CD4-positive, alpha-beta T cell (primary cell): Measurements from ENCODE around the gene NPTN. TPM values are rescaled to one million over a fixed set of nuclear protein-coding genes. Genes with fewer than 3 reads are reported as not detected.

Source experiments
- ATAC-seq: fragments of 200-7000 bp; cut with Tn5 transposase; one replicate; pipeline ENCODE4 v1.10.0; 2022; ENCODE audit warnings: mild to moderate bottlenecking; ENCODE audit not compliant: poor library complexity
- CTCF ChIA-PET: fragments of 350-600 bp; sonication (Branson Sonifier 250); formaldehyde crosslinking; loops from one replicate; lab custom pipeline; 2021; ENCODE audit warnings: antibody characterized with exemption, inconsistent platforms; lab: Charles Lee
- POLR2A ChIA-PET: fragments of 350-600 bp; sonication (Branson Sonifier 250); formaldehyde crosslinking; loops from one replicate; lab custom pipeline; 2021; ENCODE audit warnings: antibody characterized with exemption, inconsistent platforms; lab: Charles Lee
- DNase-seq, 14 experiments: peaks; one replicate each; pipeline ENCODE4 v3.0.0-alpha.2; 2013 to 2020; ENCODE audit warnings: mixed read lengths in 2 of 14
- H3K27ac ChIP-seq, 2 donors: one replicate each; pipeline versions ENCODE4 v1.5.1 to v1.7.0; 2013; ENCODE audit warnings: low read length in 2 of 2, low read depth in 1 of 2, mild to moderate bottlenecking in 1 of 2
- H3K27me3 ChIP-seq, 2 experiments: 1 replicate in 1 of 2; 2 replicates in 1 of 2; pipeline versions ENCODE4 v1.6.1 to v1.7.0; 2013; ENCODE audit warnings: low read length in 2 of 2, control low read depth in 1 of 2, mild to moderate bottlenecking in 1 of 2, moderate library complexity in 1 of 2; ENCODE audit not compliant: insufficient read depth in 2 of 2, control insufficient read depth in 1 of 2
- H3K36me3 ChIP-seq: one replicate; pipeline ENCODE4 v1.6.1; 2013; ENCODE audit warnings: low read length, control low read depth; ENCODE audit not compliant: insufficient read depth
- H3K4me1 ChIP-seq: one replicate; pipeline ENCODE4 v1.6.1; 2013; ENCODE audit warnings: low read length, control low read depth; ENCODE audit not compliant: insufficient read depth
- H3K4me3 ChIP-seq: one replicate; pipeline ENCODE4 v1.5.1; 2013; ENCODE audit warnings: mild to moderate bottlenecking, low read length, moderate library complexity
- H3K9me3 ChIP-seq, 2 experiments: 1 replicate in 1 of 2; 2 replicates in 1 of 2; pipeline versions ENCODE4 v1.6.1 to v1.7.0; 2013; ENCODE audit warnings: low read length in 2 of 2, mild to moderate bottlenecking in 2 of 2, control low read depth in 1 of 2, moderate library complexity in 1 of 2; ENCODE audit not compliant: control insufficient read depth in 1 of 2, insufficient read depth in 1 of 2
- H3K27ac Mint-ChIP-seq: one replicate; pipeline ENCODE4 v1.8.0; 2020; ENCODE audit warnings: mixed read lengths
- H3K27me3 Mint-ChIP-seq: one replicate; pipeline ENCODE4 v1.8.0; 2021; ENCODE audit warnings: mixed read lengths
- H3K36me3 Mint-ChIP-seq: one replicate; pipeline ENCODE4 v1.8.0; 2021; ENCODE audit warnings: low read depth, mixed read lengths
- H3K4me1 Mint-ChIP-seq: one replicate; pipeline ENCODE4 v1.8.0; 2021; ENCODE audit warnings: low read depth, mixed read lengths
- H3K4me3 Mint-ChIP-seq: one replicate; pipeline ENCODE4 v1.8.0; 2020; ENCODE audit warnings: mild to moderate bottlenecking, mixed read lengths
- H3K9me3 Mint-ChIP-seq: one replicate; pipeline ENCODE4 v1.8.0; 2020; ENCODE audit warnings: mixed read lengths
- intact Hi-C, 2 experiments: fragments of 100-400 bp; cut with DNase I in 1 of 2; cut with micrococcal nuclease in 1 of 2; formaldehyde crosslinking; loops; one replicate each; pipeline versions ENCODE4 v1.15.1 to v1.9.0; 2023 to 2025; cut with DNase I, micrococcal nuclease
- total RNA-seq, 174 experiments: library from RNA in 2 of 174; stranded (reverse) in 2 of 174; gene quantifications; one replicate each; pipeline ENCODE4 v1.2.3 and lab custom pipeline; 2021 to 2026
- TF ChIP-seq, protein P1 (sequence below): fragments of 200-600 bp; IDR thresholded peaks from one replicate; pipeline ENCODE4 v1.8.0; 2022; ENCODE audit warnings: antibody characterized with exemption, mild to moderate bottlenecking

NPTN gene
- total RNA-seq, 2 experiments from 2014 or later, result 9.3 to 13.5 TPM

DNA sequence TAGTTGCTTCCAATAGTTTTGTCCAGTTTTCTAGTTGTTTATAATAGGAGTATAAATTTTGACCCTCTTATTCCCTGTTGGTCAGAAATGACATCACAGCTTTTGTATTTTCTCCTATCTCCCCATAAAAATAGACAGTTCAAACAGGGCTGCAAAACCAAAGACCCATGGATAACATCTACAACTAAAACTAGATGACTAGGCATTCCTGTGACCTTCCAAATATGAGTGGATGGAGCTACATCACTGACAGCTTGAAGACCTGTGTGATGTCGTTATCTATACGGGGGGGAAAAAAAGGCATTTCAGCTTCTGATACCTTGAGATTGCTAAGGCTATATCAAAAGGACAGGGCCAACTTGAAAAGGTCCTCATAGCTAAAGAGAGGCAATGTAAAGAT is 105.6 kb downstream of the NPTN start:
- ATAC-seq (no peak), DNase-seq (no peak)
- CTCF ChIA-PET, result no interaction called here
- H3K36me3 Mint-ChIP-seq, result no peaks in the 10 kb centered on the region
- Histone ChIP-seq H3K27me3 (no peaks in the 10 kb centered on the region), H3K4me3 (no peak overlapping the region), H3K9me3 (no peaks in the 10 kb centered on the region), H3K4me1 (no peaks in the 10 kb centered on the region), H3K27ac (no peak overlapping the region), H3K36me3 (no peaks in the 10 kb centered on the region)
- H3K9me3 Mint-ChIP-seq, result no peaks in the 10 kb centered on the region
- no peak overlapping the region for H3K27ac Mint-ChIP-seq
- H3K4me1 Mint-ChIP-seq, result no peaks in the 10 kb centered on the region
- H3K4me3 Mint-ChIP-seq, result no peak overlapping the region
- TF ChIP-seq, protein P1, sequence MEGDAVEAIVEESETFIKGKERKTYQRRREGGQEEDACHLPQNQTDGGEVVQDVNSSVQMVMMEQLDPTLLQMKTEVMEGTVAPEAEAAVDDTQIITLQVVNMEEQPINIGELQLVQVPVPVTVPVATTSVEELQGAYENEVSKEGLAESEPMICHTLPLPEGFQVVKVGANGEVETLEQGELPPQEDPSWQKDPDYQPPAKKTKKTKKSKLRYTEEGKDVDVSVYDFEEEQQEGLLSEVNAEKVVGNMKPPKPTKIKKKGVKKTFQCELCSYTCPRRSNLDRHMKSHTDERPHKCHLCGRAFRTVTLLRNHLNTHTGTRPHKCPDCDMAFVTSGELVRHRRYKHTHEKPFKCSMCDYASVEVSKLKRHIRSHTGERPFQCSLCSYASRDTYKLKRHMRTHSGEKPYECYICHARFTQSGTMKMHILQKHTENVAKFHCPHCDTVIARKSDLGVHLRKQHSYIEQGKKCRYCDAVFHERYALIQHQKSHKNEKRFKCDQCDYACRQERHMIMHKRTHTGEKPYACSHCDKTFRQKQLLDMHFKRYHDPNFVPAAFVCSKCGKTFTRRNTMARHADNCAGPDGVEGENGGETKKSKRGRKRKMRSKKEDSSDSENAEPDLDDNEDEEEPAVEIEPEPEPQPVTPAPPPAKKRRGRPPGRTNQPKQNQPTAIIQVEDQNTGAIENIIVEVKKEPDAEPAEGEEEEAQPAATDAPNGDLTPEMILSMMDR, result no peak
- POLR2A ChIA-PET, result no interaction called here
- intact Hi-C loops, result no loop called here
- H3K27me3 Mint-ChIP-seq, result peaks cover 8% of the 10 kb centered on the region

DNA sequence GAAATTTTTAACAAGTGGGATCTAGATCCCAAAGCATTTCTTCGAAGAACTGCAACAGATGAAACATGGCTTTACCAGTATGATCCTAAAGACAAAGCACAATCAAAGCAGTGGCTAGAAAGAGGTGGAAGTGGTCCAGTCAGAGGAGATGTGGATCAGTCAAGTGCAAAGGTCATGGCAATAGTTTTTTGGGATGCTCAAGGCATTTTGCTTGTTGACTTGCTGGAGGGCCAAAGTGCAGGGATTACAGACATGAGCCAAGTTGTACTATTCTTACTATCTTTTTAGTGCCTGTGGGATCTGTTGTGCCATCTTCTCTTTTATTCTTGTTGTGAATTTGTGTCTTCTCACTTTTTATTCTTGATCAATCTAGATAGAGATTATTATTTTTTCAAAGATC is 108.3 kb downstream of the NPTN start:
- CTCF ChIA-PET, result no interaction called here
- no peak for DNase-seq
- Mint-ChIP-seq H3K27ac (no peak overlapping the region), H3K4me1 (no peaks in the 10 kb centered on the region), H3K27me3 (peaks cover 8% of the 10 kb centered on the region), H3K36me3 (no peaks in the 10 kb centered on the region), H3K9me3 (no peaks in the 10 kb centered on the region), H3K4me3 (no peak overlapping the region)
- Histone ChIP-seq H3K9me3 (no peaks in the 10 kb centered on the region), H3K27me3 (no peaks in the 10 kb centered on the region), H3K4me3 (no peak overlapping the region), H3K36me3 (no peaks in the 10 kb centered on the region), H3K27ac (no peak overlapping the region), H3K4me1 (no peaks in the 10 kb centered on the region)
- TF ChIP-seq, protein P1, result no peak
- POLR2A ChIA-PET, result no interaction called here
- intact Hi-C loops, result no loop called here
- no peak for ATAC-seq

DNA sequence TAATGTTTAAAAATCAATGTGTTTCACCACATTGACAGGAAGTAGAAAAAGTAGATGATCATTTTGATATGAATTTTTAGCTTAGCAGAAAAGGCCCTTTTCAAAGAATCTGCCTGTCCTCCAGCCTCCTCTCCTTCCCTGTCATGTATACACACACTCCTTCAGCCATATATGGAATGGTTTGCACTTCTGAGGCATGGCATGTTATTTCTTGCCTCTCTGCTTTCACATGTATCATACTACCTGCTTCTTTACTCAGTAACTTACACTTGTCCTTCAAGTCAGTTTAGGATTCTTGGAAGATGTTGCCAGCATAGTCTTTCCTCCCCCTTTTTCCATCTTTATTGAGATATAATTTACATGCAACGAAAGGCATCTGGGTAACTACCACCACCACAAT is 111.2 kb downstream of the NPTN start:
- DNase-seq, result no peak
- Histone ChIP-seq H3K27ac (no peak overlapping the region), H3K4me1 (no peaks in the 10 kb centered on the region), H3K27me3 (no peaks in the 10 kb centered on the region), H3K36me3 (no peaks in the 10 kb centered on the region), H3K4me3 (no peak overlapping the region), H3K9me3 (no peaks in the 10 kb centered on the region)
- CTCF ChIA-PET, result no interaction called here
- no peak overlapping the region for H3K27ac Mint-ChIP-seq
- no peaks in the 10 kb centered on the region for H3K36me3 Mint-ChIP-seq
- peaks cover 13% of the 10 kb centered on the region for H3K27me3 Mint-ChIP-seq
- no peaks in the 10 kb centered on the region for H3K4me1 Mint-ChIP-seq
- no peaks in the 10 kb centered on the region for H3K9me3 Mint-ChIP-seq
- ATAC-seq, result no peak
- intact Hi-C loops, result no loop called here
- no peak overlapping the region for H3K4me3 Mint-ChIP-seq
- TF ChIP-seq, protein P1, result no peak
- POLR2A ChIA-PET, result no interaction called here
